DMS 273 (cell line): ENCODE measurements around the gene NBPF3.
A peak's percentile ranks its signal among the peaks of the same experiment; 100 is the strongest.
"Not testable (repeated sequence)": the region's sequence is repeated elsewhere in the genome, so short reads cannot be mapped to it uniquely, and the experiment has no call there.

Source experiments
- DNase-seq: peaks from one replicate; lab custom pipeline; 2025; ENCODE audit not compliant: unreplicated experiment; lab: John Stamatoyannopoulos, UW

The NBPF3 gene

GRCh38 chr1:21517161-21517589, 77.2 kb downstream of the NBPF3 start:
- DNase-seq = no peak

- DNase-seq = no peak
Measured at GRCh38 chr1:21517660-21518480, 77.9 kb downstream of the NBPF3 start.

- DNase-seq = no peak
Measured at GRCh38 chr1:21518774-21519455, 79.0 kb downstream of the NBPF3 start.

- DNase-seq = not testable (repeated sequence)
Measured at GRCh38 chr1:21519486-21520070, 79.6 kb downstream of the NBPF3 start.

- DNase-seq = peak; percentile 83
Measured at GRCh38 chr1:21520899-21521716, 81.2 kb downstream of the NBPF3 start.

GRCh38 chr1:21521717-21522060, 81.8 kb downstream of the NBPF3 start:
- no peak for DNase-seq

- no peak for DNase-seq
Measured at GRCh38 chr1:21522525-21523038, 82.6 kb downstream of the NBPF3 start.

- no peak for DNase-seq
Measured at GRCh38 chr1:21523297-21523813, 83.4 kb downstream of the NBPF3 start.

- no peak for DNase-seq
Measured at GRCh38 chr1:21524220-21524619, 84.3 kb downstream of the NBPF3 start.

GRCh38 chr1:21524686-21525339, 84.9 kb downstream of the NBPF3 start:
- peak; percentile 36 for DNase-seq

GRCh38 chr1:21525340-21525717, 85.4 kb downstream of the NBPF3 start:
- DNase-seq = no peak

- DNase-seq = no peak
Measured at GRCh38 chr1:21526441-21526840, 86.5 kb downstream of the NBPF3 start.

- no peak for DNase-seq
Measured at GRCh38 chr1:21530368-21531016, 90.6 kb downstream of the NBPF3 start.

GRCh38 chr1:21531241-21531640, 91.3 kb downstream of the NBPF3 start:
- DNase-seq = no peak

GRCh38 chr1:21532496-21532895, 92.6 kb downstream of the NBPF3 start:
- DNase-seq = no peak

GRCh38 chr1:21532992-21533534, 93.1 kb downstream of the NBPF3 start:
- DNase-seq = no peak

- DNase-seq = no peak
Measured at GRCh38 chr1:21534146-21534545, 94.2 kb downstream of the NBPF3 start.
